ENCODE data around the gene CCDC12.

Gene CCDC12

DNA sequence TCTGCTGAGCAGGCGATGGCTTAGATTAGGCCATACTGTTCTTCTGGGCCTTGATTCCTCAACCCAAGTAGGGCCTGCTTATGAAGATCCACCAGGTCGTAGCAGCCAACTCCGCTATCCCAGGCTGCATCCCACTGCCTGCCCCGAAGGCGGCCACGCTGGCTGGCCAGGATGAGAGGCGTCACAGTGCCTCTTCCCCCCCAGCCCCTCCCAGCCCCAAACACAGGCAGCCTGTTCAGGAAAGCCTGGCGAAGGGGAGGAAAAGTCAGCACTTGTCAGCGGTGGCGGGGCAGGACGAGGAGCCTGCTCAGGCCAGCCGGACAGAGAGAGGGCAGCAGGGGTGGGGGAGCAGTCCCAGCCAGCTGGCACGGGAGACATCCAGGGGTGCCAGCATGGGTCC lies 87.8 kb downstream of the CCDC12 start:
- TF ChIP-seq, protein P1, sequence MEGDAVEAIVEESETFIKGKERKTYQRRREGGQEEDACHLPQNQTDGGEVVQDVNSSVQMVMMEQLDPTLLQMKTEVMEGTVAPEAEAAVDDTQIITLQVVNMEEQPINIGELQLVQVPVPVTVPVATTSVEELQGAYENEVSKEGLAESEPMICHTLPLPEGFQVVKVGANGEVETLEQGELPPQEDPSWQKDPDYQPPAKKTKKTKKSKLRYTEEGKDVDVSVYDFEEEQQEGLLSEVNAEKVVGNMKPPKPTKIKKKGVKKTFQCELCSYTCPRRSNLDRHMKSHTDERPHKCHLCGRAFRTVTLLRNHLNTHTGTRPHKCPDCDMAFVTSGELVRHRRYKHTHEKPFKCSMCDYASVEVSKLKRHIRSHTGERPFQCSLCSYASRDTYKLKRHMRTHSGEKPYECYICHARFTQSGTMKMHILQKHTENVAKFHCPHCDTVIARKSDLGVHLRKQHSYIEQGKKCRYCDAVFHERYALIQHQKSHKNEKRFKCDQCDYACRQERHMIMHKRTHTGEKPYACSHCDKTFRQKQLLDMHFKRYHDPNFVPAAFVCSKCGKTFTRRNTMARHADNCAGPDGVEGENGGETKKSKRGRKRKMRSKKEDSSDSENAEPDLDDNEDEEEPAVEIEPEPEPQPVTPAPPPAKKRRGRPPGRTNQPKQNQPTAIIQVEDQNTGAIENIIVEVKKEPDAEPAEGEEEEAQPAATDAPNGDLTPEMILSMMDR (IDR thresholded peaks at IDR 0.05), result no peak
- Histone ChIP-seq H3K4me3 (no peak overlapping the region), H3K9me3 (no peaks in the 10 kb centered on the region), H3K36me3 (no peaks in the 10 kb centered on the region), H3K27ac (peak overlapping the region in 1 of 2 donors; percentile 30), H3K4me1 (peaks cover 0 to 52% (median 37%) of the 10 kb centered on the region in 4 donors), H3K27me3 (no peaks in the 10 kb centered on the region)
- DNase-seq, result no peak
- intact Hi-C loops (cut with DNase I; ENCODE audit: low total_unique reads), result no loop called here

DNA sequence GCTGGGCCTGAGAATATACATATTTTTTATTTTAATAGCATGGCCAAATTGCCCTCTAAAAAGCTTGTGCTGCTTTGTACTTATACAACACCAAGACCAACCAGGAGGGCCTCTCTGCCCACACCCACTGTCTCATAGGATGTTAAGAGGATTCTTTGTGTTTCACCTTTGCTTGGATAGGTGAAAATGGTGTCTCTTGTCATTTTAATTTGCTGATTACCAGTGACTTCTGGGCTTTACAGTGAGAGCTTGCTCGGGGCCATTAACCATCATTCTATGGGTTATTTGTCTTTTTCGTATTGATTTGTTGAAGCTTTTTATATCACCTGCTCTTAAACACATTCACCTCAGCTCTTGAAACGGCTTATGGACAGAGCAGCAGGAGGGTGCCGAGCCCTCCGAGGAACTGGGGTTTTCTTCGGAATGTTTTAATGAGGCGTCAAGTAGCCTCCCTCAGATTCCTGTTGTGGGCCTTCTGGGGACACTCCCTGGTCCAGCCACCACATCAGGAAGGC lies 88.5 kb downstream of the CCDC12 start:
- no peak overlapping the region for H3K4me3 ChIP-seq
- DNase-seq, result no peak
- intact Hi-C loops (cut with DNase I; ENCODE audit: low total_unique reads), result no loop called here
- no peaks in the 10 kb centered on the region for H3K27me3 ChIP-seq
- no peaks in the 10 kb centered on the region for H3K9me3 ChIP-seq
- TF ChIP-seq, protein P1 (IDR thresholded peaks at IDR 0.05), result no peak
- peak overlapping the region in 1 of 2 donors; percentile 30 for H3K27ac ChIP-seq
- no peaks in the 10 kb centered on the region for H3K36me3 ChIP-seq
- H3K4me1 ChIP-seq, result peaks cover 0 to 49% (median 36%) of the 10 kb centered on the region in 4 donors

DNA sequence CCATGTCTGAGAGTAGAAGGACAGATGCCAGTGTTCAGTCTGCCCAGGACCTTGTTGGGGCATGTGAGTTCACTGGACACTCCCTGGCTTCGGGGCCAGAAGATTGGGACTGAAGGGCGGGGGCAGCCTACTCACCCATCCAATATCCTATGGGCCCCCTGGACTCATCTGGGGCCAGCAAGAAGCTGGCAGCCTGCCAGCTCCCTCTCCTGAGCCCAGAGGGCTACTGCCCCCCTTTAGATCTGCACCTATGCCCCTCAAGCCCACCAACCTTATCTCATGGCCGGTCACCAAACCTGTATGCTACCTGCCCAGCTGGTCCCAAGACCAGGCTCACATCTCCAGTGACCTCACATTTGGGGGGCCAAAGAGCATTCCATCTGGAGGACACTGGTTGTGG lies 90.9 kb downstream of the CCDC12 start:
- intact Hi-C loops (cut with DNase I; ENCODE audit: low total_unique reads), result no loop called here
- Histone ChIP-seq H3K27ac (no peak overlapping the region), H3K9me3 (no peaks in the 10 kb centered on the region), H3K36me3 (no peaks in the 10 kb centered on the region), H3K4me1 (peaks cover 0 to 53% (median 28%) of the 10 kb centered on the region in 4 donors), H3K27me3 (no peaks in the 10 kb centered on the region), H3K4me3 (no peak overlapping the region)
- TF ChIP-seq, protein P1 (IDR thresholded peaks at IDR 0.05), result no peak
- no peak for DNase-seq

DNA sequence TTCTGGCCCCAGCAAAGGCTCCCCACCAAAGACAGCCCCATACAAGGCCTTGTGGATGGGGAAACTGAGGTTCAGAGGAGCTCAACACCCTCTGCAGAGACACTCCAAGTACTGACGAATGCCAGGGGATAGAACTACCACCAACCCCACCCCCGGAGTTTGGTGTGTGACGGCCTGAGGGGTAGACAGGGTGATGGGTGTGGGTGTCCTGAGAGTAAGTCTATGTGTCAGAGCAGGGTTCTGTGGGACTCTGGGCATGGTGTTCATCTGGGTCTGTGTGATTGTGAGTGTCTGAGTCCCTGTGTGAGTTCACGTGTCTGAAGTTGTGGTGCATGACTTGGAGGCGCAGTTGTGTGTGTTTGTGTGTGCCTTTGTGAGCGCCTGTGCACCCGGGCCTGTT lies 91.6 kb downstream of the CCDC12 start:
- intact Hi-C loops (cut with DNase I; ENCODE audit: low total_unique reads), result no loop called here
- Histone ChIP-seq H3K4me3 (no peak overlapping the region), H3K4me1 (peaks cover 0 to 53% (median 28%) of the 10 kb centered on the region in 4 donors), H3K36me3 (no peaks in the 10 kb centered on the region), H3K27me3 (no peaks in the 10 kb centered on the region), H3K27ac (no peak overlapping the region), H3K9me3 (no peaks in the 10 kb centered on the region)
- no peak for DNase-seq
- TF ChIP-seq, protein P1 (IDR thresholded peaks at IDR 0.05), result no peak

DNA sequence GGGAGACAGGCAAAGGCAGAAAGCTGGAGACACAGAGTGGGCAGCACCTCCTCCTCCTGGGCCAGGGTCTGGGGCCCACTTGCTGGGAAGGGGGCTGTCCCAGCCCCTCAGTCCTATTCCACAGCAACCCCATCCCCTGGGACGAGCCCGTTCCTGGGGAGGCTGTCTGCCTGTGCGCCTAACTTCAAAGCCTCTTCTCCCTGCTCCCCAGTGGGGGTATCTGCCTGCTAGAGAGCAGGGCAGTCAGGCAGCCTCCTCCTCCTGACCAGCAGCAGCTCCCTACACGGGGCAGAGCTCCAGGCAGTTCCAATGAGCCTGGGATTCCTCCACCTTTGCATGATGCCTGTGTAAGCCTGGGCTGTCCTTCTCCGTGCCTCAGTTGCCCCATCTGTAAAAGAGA lies 92.1 kb downstream of the CCDC12 start:
- H3K27me3 ChIP-seq, result no peaks in the 10 kb centered on the region
- peaks cover 0 to 48% (median 25%) of the 10 kb centered on the region in 4 donors for H3K4me1 ChIP-seq
- TF ChIP-seq, protein P1 (IDR thresholded peaks at IDR 0.05), result no peak
- no peaks in the 10 kb centered on the region for H3K9me3 ChIP-seq
- intact Hi-C loops (cut with DNase I; ENCODE audit: low total_unique reads), result no loop called here
- H3K36me3 ChIP-seq, result no peaks in the 10 kb centered on the region
- H3K27ac ChIP-seq, result no peak overlapping the region
- H3K4me3 ChIP-seq, result peak overlapping the region in 1 of 2 donors; percentile 73
- DNase-seq, result no peak

DNA sequence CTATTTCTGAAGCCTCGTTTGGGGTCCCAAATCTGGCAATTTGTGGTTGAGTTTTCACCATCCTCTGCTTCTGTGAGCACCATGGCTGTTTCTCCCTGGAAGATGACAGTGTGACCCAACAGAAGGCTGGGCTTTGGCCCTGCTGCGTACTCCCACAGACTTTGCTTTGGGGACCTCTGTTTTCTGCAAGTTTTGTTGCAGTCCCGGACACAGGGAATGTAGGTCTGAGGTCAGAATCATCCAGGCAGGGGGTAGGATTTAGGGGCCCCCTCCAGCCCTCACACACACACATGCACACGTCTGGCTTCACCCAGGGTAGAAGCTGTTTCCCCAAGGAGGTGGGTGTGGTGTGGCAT lies 92.7 kb downstream of the CCDC12 start:
- Histone ChIP-seq H3K36me3 (no peaks in the 10 kb centered on the region), H3K4me3 (peak overlapping the region; percentile 73 to 88), H3K27me3 (no peaks in the 10 kb centered on the region), H3K9me3 (no peaks in the 10 kb centered on the region), H3K27ac (peak overlapping the region; percentile 92 to 96), H3K4me1 (peaks cover 0 to 47% (median 24%) of the 10 kb centered on the region in 4 donors)
- intact Hi-C loops (cut with DNase I; ENCODE audit: low total_unique reads), result no loop called here
- DNase-seq, result no peak
- TF ChIP-seq, protein P1 (IDR thresholded peaks at IDR 0.05), result no peak

Data from tibial artery (tissue), 4 donors.